Breast epithelium (tissue), 4 donors: ENCODE measurements around the gene RPL10A. TPM values are rescaled to one million over a fixed set of nuclear protein-coding genes. Genes with fewer than 3 reads are reported as not detected.

ENCODE experiments used
- DNase-seq, 2 donors: peaks; one replicate each; pipeline ENCODE4 v3.0.0-alpha.2; 2019; ENCODE audit warnings: low spot score in 2 of 2
- H3K27ac ChIP-seq, 2 donors: fragments of 200-600 bp; sonication (generic) in 1 of 2; one replicate each; pipeline ENCODE4 v1.5.1; 2016 to 2019; ENCODE audit warnings: mild to moderate bottlenecking in 1 of 2
- H3K27me3 ChIP-seq, 2 donors: fragments of 200-600 bp; sonication (generic) in 1 of 2; one replicate each; pipeline versions ENCODE4 v1.5.1 to v1.6.0; 2017 to 2019; ENCODE audit warnings: control low read depth in 1 of 2, mild to moderate bottlenecking in 1 of 2
- H3K36me3 ChIP-seq: fragments of 200-600 bp; one replicate; pipeline ENCODE4 v1.5.1; 2019
- H3K4me1 ChIP-seq, 2 donors: fragments of 200-600 bp; sonication (generic); one replicate each; pipeline ENCODE4 v1.5.1; 2016 to 2019; ENCODE audit warnings: control low read depth in 1 of 2
- H3K4me3 ChIP-seq, 3 donors: fragments of 200-600 bp; sonication (generic); 1 replicate in 2 of 3; 2 replicates in 1 of 3; pipeline ENCODE4 v1.5.1; 2016 to 2019; ENCODE audit warnings: mild to moderate bottlenecking in 3 of 3, moderate library complexity in 2 of 3
- H3K9me3 ChIP-seq, 2 donors: fragments of 200-600 bp; sonication (generic) in 1 of 2; one replicate each; pipeline ENCODE4 v1.5.1; 2016 to 2019; ENCODE audit warnings: control low read depth in 1 of 2
- POLR2A ChIP-seq: fragments of 450-650 bp; IDR thresholded peaks from one replicate; pipeline ENCODE4 v1.6.1; 2016; ENCODE audit warnings: antibody characterized with exemption, mild to moderate bottlenecking, moderate library complexity
- POLR2AphosphoS5 ChIP-seq, 3 donors: sonication (generic); formaldehyde crosslinking; IDR thresholded peaks; one replicate each; pipeline ENCODE4 v1.6.1; 2017; ENCODE audit warnings: antibody characterized with exemption in 3 of 3
- intact Hi-C: fragments of 100-400 bp; cut with DNase I; formaldehyde crosslinking; loops from one replicate; pipeline ENCODE4 v1.15.1; 2023; ENCODE audit warnings: low total_unique reads
- total RNA-seq, 3 donors: library from RNA; depleted of rRNA; stranded (reverse); fragments of >200 nt; gene quantifications; one replicate each; pipeline ENCODE4 v1.1.0, GENCODE V29; 2016
- TF ChIP-seq, protein P1 (sequence below), 3 donors: fragments of 450-650 bp; IDR thresholded peaks; one replicate each; pipeline ENCODE4 v1.5.1; 2016 to 2017; ENCODE audit warnings: antibody characterized with exemption in 3 of 3, mild to moderate bottlenecking in 3 of 3, moderate library complexity in 3 of 3

RPL10A gene
- total RNA-seq, 3 donors from 2014 or later = 1,177 to 2,549 (median 2,082) TPM

DNA sequence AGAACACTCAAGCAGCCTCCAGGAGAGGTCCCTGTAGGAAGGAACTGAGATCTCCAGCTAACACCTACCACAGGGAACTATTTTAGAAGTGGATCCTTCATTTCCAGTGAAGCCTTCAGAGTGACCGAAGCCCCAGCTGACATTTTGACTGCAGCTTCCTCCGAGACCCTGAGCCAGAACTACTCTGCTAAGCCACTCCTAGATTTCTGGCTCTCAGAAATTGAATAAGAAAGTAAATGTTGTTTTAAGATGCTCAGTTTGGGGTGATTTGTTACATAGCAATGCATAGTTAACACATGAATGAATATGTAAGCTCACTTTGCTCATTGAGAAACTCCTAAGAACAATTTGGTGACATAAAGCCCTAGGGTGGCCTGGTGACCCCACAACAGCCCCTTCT is 39.0 kb downstream of the RPL10A start:
- Histone ChIP-seq H3K36me3 (no peaks in the 10 kb centered on the region), H3K4me3 (no peak overlapping the region), H3K9me3 (no peaks in the 10 kb centered on the region), H3K27me3 (peaks cover 7 to 31% of the 10 kb centered on the region in 2 donors), H3K4me1 (no peaks in the 10 kb centered on the region), H3K27ac (no peak overlapping the region)
- intact Hi-C loops = no loop called here
- no peak for DNase-seq
- TF ChIP-seq POLR2AphosphoS5 (IDR thresholded peaks at IDR 0.05) (no peak), POLR2A (no peak)
- TF ChIP-seq, protein P1, sequence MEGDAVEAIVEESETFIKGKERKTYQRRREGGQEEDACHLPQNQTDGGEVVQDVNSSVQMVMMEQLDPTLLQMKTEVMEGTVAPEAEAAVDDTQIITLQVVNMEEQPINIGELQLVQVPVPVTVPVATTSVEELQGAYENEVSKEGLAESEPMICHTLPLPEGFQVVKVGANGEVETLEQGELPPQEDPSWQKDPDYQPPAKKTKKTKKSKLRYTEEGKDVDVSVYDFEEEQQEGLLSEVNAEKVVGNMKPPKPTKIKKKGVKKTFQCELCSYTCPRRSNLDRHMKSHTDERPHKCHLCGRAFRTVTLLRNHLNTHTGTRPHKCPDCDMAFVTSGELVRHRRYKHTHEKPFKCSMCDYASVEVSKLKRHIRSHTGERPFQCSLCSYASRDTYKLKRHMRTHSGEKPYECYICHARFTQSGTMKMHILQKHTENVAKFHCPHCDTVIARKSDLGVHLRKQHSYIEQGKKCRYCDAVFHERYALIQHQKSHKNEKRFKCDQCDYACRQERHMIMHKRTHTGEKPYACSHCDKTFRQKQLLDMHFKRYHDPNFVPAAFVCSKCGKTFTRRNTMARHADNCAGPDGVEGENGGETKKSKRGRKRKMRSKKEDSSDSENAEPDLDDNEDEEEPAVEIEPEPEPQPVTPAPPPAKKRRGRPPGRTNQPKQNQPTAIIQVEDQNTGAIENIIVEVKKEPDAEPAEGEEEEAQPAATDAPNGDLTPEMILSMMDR (IDR thresholded peaks at IDR 0.05) = no peak

GRCh38 chr6:35508027-35508426 is 39.8 kb downstream of the RPL10A start:
- no peak overlapping the region for H3K4me3 ChIP-seq
- no peaks in the 10 kb centered on the region for H3K36me3 ChIP-seq
- H3K27ac ChIP-seq = no peak overlapping the region
- DNase-seq = no peak
- no peak for TF ChIP-seq POLR2AphosphoS5 (IDR thresholded peaks at IDR 0.05)
- TF ChIP-seq POLR2A = no peak
- TF ChIP-seq, protein P1 (IDR thresholded peaks at IDR 0.05) = no peak
- peaks cover 9 to 34% of the 10 kb centered on the region in 2 donors for H3K27me3 ChIP-seq
- no peaks in the 10 kb centered on the region for H3K9me3 ChIP-seq
- intact Hi-C loops = no loop called here
- H3K4me1 ChIP-seq = no peaks in the 10 kb centered on the region

DNA sequence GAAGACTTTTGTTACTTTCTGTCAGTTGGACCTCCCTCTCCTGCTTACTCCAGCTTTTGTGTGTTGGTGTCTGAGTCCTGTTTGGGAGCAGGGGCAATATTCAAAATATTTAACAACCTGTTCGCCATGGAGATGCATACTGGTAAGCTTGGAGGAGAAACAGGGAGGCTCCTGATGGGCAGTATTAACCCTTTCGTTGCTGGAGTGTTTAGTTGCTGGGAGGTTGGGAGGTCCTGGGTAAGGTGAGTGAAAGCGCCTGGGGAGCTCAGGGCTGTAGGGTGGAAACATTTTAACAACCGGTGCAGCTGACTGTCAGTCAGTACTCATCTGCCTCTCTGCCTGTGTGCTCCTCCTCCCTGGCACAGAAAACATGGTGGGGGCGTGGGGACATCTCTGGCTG is 40.3 kb downstream of the RPL10A start:
- Histone ChIP-seq H3K9me3 (no peaks in the 10 kb centered on the region), H3K27ac (no peak overlapping the region), H3K27me3 (peaks cover 9 to 34% of the 10 kb centered on the region in 2 donors), H3K4me3 (no peak overlapping the region), H3K4me1 (no peaks in the 10 kb centered on the region), H3K36me3 (no peaks in the 10 kb centered on the region)
- no peak for DNase-seq
- intact Hi-C loops = no loop called here
- TF ChIP-seq, protein P1 (IDR thresholded peaks at IDR 0.05) = no peak
- no peak for TF ChIP-seq POLR2A
- no peak for TF ChIP-seq POLR2AphosphoS5 (IDR thresholded peaks at IDR 0.05)

DNA sequence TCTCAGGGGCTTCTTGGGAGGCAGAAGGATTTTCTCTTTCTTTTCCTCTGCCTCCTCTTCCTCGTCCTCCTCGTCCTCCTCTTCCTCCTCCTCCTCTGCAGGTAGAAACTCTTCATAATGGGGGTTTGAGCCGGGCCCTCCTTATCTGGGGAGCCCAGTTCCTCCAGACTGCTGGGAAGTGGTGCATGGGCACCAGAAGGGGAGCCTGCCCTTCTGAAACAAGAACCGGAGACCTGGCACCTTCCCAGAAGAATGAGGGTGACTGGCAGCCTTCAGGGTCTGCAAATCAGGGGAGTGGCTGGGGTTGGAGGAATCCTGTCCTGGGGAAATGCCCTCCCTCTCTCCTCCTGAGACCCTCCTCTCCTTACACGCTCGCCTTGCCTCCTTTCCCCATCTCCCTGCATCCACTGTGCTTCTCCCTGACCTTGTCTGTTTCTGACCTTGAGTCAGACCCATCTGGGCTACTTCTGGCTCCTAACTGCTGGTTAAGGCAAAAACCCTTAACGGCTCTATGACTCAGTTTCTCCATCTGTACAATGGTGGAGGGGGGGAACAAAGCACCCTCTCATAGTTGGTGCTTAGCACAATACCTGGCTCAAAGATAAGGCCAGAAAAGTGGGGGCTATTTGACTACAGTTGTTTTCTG is 42.8 kb downstream of the RPL10A start:
- Histone ChIP-seq H3K4me1 (no peaks in the 10 kb centered on the region), H3K36me3 (no peaks in the 10 kb centered on the region), H3K9me3 (no peaks in the 10 kb centered on the region), H3K27ac (no peak overlapping the region), H3K27me3 (peaks cover 6 to 33% of the 10 kb centered on the region in 2 donors), H3K4me3 (peak overlapping the region in 2 of 3 donors; percentile 40 to 56)
- intact Hi-C loops = loop anchor here (5.0 kb wide), 1 partner anchor 1324 kb away; no protein-coding TSS in a partner anchor
- TF ChIP-seq, protein P1 (IDR thresholded peaks at IDR 0.05) = no peak
- TF ChIP-seq POLR2A (no peak), POLR2AphosphoS5 (IDR thresholded peaks at IDR 0.05) (no peak)
- DNase-seq = no peak

DNA sequence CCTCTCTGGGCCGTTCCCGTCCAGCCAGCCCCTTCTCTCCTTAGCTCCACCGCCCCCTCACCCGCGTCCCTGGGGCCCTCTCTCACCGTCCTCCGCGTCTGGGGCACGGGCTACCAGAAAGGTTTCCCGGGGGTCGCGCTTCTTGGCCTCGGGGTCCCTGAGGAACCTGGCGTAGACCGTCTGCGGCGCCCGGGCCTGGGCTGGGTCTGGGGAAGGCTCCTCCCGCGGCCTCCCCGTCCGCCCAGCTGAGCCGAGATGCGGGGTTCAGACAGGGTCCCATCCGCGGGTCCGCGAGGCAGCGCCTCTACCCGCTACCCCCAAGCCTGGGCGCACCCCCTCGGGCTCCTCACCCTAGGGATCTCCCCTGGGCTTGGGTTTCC is 43.4 kb downstream of the RPL10A start:
- intact Hi-C loops = loop anchor here (5.0 kb wide), 1 partner anchor 1324 kb away; no protein-coding TSS in a partner anchor
- Histone ChIP-seq H3K36me3 (no peaks in the 10 kb centered on the region), H3K4me1 (no peaks in the 10 kb centered on the region), H3K4me3 (peak overlapping the region in 2 of 3 donors; percentile 40 to 56), H3K27ac (no peak overlapping the region), H3K27me3 (peaks cover 6 to 28% of the 10 kb centered on the region in 2 donors), H3K9me3 (no peaks in the 10 kb centered on the region)
- TF ChIP-seq, protein P1 (IDR thresholded peaks at IDR 0.05) = no peak
- TF ChIP-seq POLR2AphosphoS5 (IDR thresholded peaks at IDR 0.05) (no peak), POLR2A (no peak)
- DNase-seq = no peak
